HepG2 (cell line): ENCODE results near the gene PDIA5. TPM values are rescaled to one million over a fixed set of nuclear protein-coding genes. Genes with fewer than 3 reads are reported as not detected.
A peak's percentile ranks its signal among the peaks of the same experiment; 100 is the strongest.

Experiments used
- CEBPG ChIP-seq: IDR thresholded peaks from 2 replicates; pipeline ENCODE4 v1.6.1; 2016
- ERF ChIP-seq: IDR thresholded peaks from 2 replicates; pipeline ENCODE4 v1.6.1; 2018; ENCODE audit warnings: missing biosample characterization, missing genetic modification reagents
- FOSL2 ChIP-seq: sonication (generic); formaldehyde crosslinking; IDR thresholded peaks from 2 replicates; pipeline ENCODE4 v1.4.0; 2020; ENCODE audit warnings: missing genetic modification reagents
- GLI4 ChIP-seq: sonication (generic); formaldehyde crosslinking; IDR thresholded peaks from 2 replicates; pipeline ENCODE4 v1.5.1; 2020; ENCODE audit warnings: missing genetic modification reagents, mild to moderate bottlenecking, moderate library complexity, borderline replicate concordance
- HIVEP1 ChIP-seq: sonication (generic); formaldehyde crosslinking; IDR thresholded peaks from 2 replicates; pipeline ENCODE4 v1.4.0; 2020; ENCODE audit warnings: mild to moderate bottlenecking, missing genetic modification reagents
- HOXD1 ChIP-seq: sonication (generic); formaldehyde crosslinking; IDR thresholded peaks from 2 replicates; pipeline ENCODE4 v1.5.0; 2020; ENCODE audit warnings: missing genetic modification reagents
- KAT8 ChIP-seq: IDR thresholded peaks from 2 replicates; pipeline ENCODE4 v1.6.1; 2016; ENCODE audit warnings: missing genetic modification reagents, missing compliant biosample characterization
- MAFK ChIP-seq, 2 experiments: IDR thresholded peaks in 1 of 2; conservative IDR thresholded peaks in 1 of 2; 2 replicates each; pipeline ENCODE4 v1.6.1; 2011; ENCODE audit warnings: improper control_type of control experiment in 2 of 2, low read length in 2 of 2
- MED8 ChIP-seq: sonication (generic); formaldehyde crosslinking; IDR thresholded peaks from 2 replicates; pipeline ENCODE4 v1.8.1; 2023; ENCODE audit warnings: mild to moderate bottlenecking, missing genetic modification reagents; ENCODE audit not compliant: insufficient replicate concordance
- NR2C2 ChIP-seq: sonication (generic); formaldehyde crosslinking; IDR thresholded peaks from 2 replicates; pipeline ENCODE4 v1.4.0; 2020; ENCODE audit warnings: missing genetic modification reagents, mild to moderate bottlenecking, moderate library complexity, borderline replicate concordance
- PAF1 ChIP-seq: IDR thresholded peaks from 2 replicates; pipeline ENCODE4 v1.6.1; 2016; ENCODE audit warnings: missing genetic modification reagents, missing compliant biosample characterization
- PHF8 ChIP-seq: sonication (generic); formaldehyde crosslinking; IDR thresholded peaks from 2 replicates; pipeline ENCODE4 v1.5.0; 2020; ENCODE audit warnings: missing genetic modification reagents
- SRY ChIP-seq: sonication (generic); formaldehyde crosslinking; IDR thresholded peaks from 2 replicates; pipeline ENCODE4 v1.8.0; 2022; ENCODE audit warnings: mild to moderate bottlenecking, missing genetic modification reagents
- ZBTB3 ChIP-seq: sonication (generic); formaldehyde crosslinking; IDR thresholded peaks from 2 replicates; pipeline ENCODE4 v1.4.0; 2020; ENCODE audit warnings: low read depth, mild to moderate bottlenecking, moderate library complexity, missing genetic modification reagents, borderline replicate concordance
- ZFX ChIP-seq: sonication (generic); formaldehyde crosslinking; IDR thresholded peaks from 2 replicates; pipeline ENCODE4 v1.4.0; 2020; ENCODE audit warnings: mild to moderate bottlenecking, low read depth, missing genetic modification reagents, moderate library complexity
- ZFYVE20 ChIP-seq: sonication (generic); formaldehyde crosslinking; IDR thresholded peaks from 2 replicates; pipeline ENCODE4 v1.8.0; 2023; ENCODE audit warnings: low read depth, mild to moderate bottlenecking, moderate library complexity, missing genetic modification reagents, borderline replicate concordance
- ZNF225 ChIP-seq: sonication (generic); formaldehyde crosslinking; IDR thresholded peaks from 2 replicates; pipeline ENCODE4 v1.4.0; 2020; ENCODE audit warnings: mild to moderate bottlenecking, missing genetic modification reagents
- ZNF230 ChIP-seq: sonication (generic); formaldehyde crosslinking; IDR thresholded peaks from 2 replicates; pipeline ENCODE4 v1.4.0; 2020; ENCODE audit warnings: mild to moderate bottlenecking, missing genetic modification reagents
- ZNF329 ChIP-seq: sonication (generic); formaldehyde crosslinking; IDR thresholded peaks from 2 replicates; pipeline ENCODE4 v1.9.0; 2021; ENCODE audit warnings: low read depth, mild to moderate bottlenecking, missing genetic modification reagents
- ZNF567 ChIP-seq: sonication (generic); formaldehyde crosslinking; IDR thresholded peaks from 2 replicates; pipeline ENCODE4 v1.8.1; 2023; ENCODE audit warnings: mild to moderate bottlenecking, missing genetic modification reagents, borderline replicate concordance
- ZNF850 ChIP-seq: sonication (generic); formaldehyde crosslinking; conservative IDR thresholded peaks from 2 replicates; pipeline ENCODE4 v1.9.0; 2021; ENCODE audit warnings: mild to moderate bottlenecking, missing genetic modification reagents
- ZSCAN25 ChIP-seq: sonication (generic); formaldehyde crosslinking; IDR thresholded peaks from 2 replicates; pipeline ENCODE4 v1.8.0; 2022; ENCODE audit warnings: mild to moderate bottlenecking, missing genetic modification reagents
- polyA plus RNA-seq, 8 experiments: library from polyadenylated mRNA; depleted of rRNA in 3 of 8; stranded (reverse) in 7 of 8; unstranded in 1 of 8; fragments of >200 nt; fragmentation: Illumina TruSeq in 4 of 8; extraction: Trizol in 4 of 8; gene quantifications; 2 replicates each; pipeline versions ENCODE4 v1.2.1 to v1.2.3, GENCODE V29; 2011 to 2016; ENCODE audit warnings: low read depth in 4 of 8, missing spikeins in 1 of 8, mixed read lengths in 1 of 8; ENCODE audit not compliant: insufficient read depth in 1 of 8
- total RNA-seq, 5 experiments: library from RNA; depleted of rRNA; stranded (reverse); fragments of >200 nt; fragmentation: Illumina TruSeq; extraction: Trizol; gene quantifications; 2 replicates each; pipeline ENCODE4 v1.2.3, GENCODE V29; 2016; ENCODE audit warnings: low read depth in 1 of 5
- TF ChIP-seq, protein P1 (sequence below): sonication (generic); formaldehyde crosslinking; IDR thresholded peaks from 2 replicates; pipeline ENCODE4 v1.5.1; 2020; ENCODE audit warnings: missing genetic modification reagents, mild to moderate bottlenecking, borderline replicate concordance
- TF ChIP-seq, protein P2 (sequence below): sonication (generic); formaldehyde crosslinking; IDR thresholded peaks from 2 replicates; pipeline ENCODE4 v1.9.0; 2021; ENCODE audit warnings: missing genetic modification reagents, borderline replicate concordance
- TF ChIP-seq, protein P3 (sequence below): sonication (generic); formaldehyde crosslinking; conservative IDR thresholded peaks from 2 replicates; pipeline ENCODE4 v1.8.1; 2023; ENCODE audit warnings: missing genetic modification reagents
- TF ChIP-seq, protein P4 (sequence below): IDR thresholded peaks from 2 replicates; pipeline ENCODE4 v1.6.1; 2012; ENCODE audit warnings: inconsistent platforms

Gene PDIA5
- total and polyA plus RNA-seq, 2 of the 13 experiments (the other 11 are each of a cell fraction or from before 2014, with no cell fraction given), result 51.3 to 74.3 TPM

DNA sequence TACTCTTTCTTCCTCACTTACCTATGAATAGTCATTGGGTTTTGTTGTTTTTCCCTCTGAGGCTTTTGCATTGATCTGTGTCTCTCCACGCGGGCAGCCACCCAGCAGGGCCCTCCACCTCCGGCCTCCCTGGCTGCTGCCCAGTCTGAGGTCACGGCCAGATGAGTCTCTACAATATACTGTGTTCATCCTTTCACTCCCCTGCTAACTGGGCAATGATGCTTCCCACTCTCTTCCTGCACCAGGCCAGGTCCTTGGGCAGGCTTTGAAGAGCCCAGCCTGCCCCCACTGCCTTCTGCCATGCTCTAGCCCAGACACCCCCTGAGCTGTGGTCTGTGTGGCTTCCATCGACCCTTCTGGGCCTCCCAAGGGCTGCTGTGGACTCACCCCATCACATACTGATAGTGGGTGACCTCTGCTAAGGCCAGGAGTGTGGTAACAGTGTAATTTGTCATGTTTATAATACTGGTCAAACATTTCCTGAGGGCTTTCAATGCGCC lies 18.0 kb downstream of the PDIA5 start (continued):
- TF ChIP-seq, protein P1, sequence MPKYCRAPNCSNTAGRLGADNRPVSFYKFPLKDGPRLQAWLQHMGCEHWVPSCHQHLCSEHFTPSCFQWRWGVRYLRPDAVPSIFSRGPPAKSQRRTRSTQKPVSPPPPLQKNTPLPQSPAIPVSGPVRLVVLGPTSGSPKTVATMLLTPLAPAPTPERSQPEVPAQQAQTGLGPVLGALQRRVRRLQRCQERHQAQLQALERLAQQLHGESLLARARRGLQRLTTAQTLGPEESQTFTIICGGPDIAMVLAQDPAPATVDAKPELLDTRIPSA (CRISPR knock-in tag), result no peak
- TF ChIP-seq ZBTB3 (no peak), FOSL2 (0 out of 2 replicates have a peak, but pooled peaks have one; percentile 36), PHF8 (CRISPR knock-in tag) (no peak), NR2C2 (CRISPR knock-in tag) (peak; percentile 56; the same call in 1 of the 2 replicates), GLI4 (CRISPR knock-in tag) (no peak), ZNF329 (no peak), SRY (no peak), ZNF567 (CRISPR knock-in tag) (no peak), ERF (CRISPR knock-in tag) (peak; percentile 37; the same call in 1 of the 2 replicates), MAFK (conservative IDR thresholded peaks at IDR 0.05 in 1 of 2, IDR thresholded peaks at IDR 0.05 in 1 of 2; ENCODE audit: low read length in 2 of 2) (no peak), HIVEP1 (CRISPR knock-in tag) (0 out of 2 replicates have a peak, but pooled peaks have one; percentile 19), ZSCAN25 (CRISPR knock-in tag) (no peak), ZNF850 (CRISPR knock-in tag) (no peak), MED8 (CRISPR knock-in tag) (no peak), ZNF230 (CRISPR knock-in tag) (no peak), CEBPG (peak; percentile 45), KAT8 (CRISPR knock-in tag) (no peak), ZFYVE20 (CRISPR knock-in tag) (no peak), ZFX (CRISPR knock-in tag) (peak; percentile 66; the same call in 1 of the 2 replicates), PAF1 (CRISPR knock-in tag) (no peak), HOXD1 (CRISPR knock-in tag) (no peak), ZNF225 (no peak)
- TF ChIP-seq, protein P2, sequence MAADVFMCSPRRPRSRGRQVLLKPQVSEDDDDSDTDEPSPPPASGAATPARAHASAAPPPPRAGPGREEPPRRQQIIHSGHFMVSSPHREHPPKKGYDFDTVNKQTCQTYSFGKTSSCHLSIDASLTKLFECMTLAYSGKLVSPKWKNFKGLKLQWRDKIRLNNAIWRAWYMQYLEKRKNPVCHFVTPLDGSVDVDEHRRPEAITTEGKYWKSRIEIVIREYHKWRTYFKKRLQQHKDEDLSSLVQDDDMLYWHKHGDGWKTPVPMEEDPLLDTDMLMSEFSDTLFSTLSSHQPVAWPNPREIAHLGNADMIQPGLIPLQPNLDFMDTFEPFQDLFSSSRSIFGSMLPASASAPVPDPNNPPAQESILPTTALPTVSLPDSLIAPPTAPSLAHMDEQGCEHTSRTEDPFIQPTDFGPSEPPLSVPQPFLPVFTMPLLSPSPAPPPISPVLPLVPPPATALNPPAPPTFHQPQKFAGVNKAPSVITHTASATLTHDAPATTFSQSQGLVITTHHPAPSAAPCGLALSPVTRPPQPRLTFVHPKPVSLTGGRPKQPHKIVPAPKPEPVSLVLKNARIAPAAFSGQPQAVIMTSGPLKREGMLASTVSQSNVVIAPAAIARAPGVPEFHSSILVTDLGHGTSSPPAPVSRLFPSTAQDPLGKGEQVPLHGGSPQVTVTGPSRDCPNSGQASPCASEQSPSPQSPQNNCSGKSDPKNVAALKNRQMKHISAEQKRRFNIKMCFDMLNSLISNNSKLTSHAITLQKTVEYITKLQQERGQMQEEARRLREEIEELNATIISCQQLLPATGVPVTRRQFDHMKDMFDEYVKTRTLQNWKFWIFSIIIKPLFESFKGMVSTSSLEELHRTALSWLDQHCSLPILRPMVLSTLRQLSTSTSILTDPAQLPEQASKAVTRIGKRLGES, result no peak
- TF ChIP-seq, protein P3, sequence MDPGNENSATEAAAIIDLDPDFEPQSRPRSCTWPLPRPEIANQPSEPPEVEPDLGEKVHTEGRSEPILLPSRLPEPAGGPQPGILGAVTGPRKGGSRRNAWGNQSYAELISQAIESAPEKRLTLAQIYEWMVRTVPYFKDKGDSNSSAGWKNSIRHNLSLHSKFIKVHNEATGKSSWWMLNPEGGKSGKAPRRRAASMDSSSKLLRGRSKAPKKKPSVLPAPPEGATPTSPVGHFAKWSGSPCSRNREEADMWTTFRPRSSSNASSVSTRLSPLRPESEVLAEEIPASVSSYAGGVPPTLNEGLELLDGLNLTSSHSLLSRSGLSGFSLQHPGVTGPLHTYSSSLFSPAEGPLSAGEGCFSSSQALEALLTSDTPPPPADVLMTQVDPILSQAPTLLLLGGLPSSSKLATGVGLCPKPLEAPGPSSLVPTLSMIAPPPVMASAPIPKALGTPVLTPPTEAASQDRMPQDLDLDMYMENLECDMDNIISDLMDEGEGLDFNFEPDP (CRISPR knock-in tag), result no peak
- TF ChIP-seq, protein P4, sequence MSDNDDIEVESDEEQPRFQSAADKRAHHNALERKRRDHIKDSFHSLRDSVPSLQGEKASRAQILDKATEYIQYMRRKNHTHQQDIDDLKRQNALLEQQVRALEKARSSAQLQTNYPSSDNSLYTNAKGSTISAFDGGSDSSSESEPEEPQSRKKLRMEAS, result no peak
